CD4-positive, CD25-positive, alpha-beta regulatory T cell (primary cell): ENCODE measurements around the gene TSEN34. TPM values are rescaled to one million over a fixed set of nuclear protein-coding genes. Genes with fewer than 3 reads are reported as not detected.

Experiments used
- ATAC-seq, 2 donors: fragments of 150-1000 bp; cut with Tn5 transposase; one replicate each; pipeline ENCODE4 v1.10.0; 2021; ENCODE audit warnings: low read depth in 2 of 2, moderate number of reproducible peaks in 2 of 2, moderate library complexity in 1 of 2
- DNase-seq, 3 donors: peaks; one replicate each; pipeline versions ENCODE4 v3.0.0 to v3.0.0-alpha.2; 2012 to 2022; ENCODE audit warnings: mixed read lengths in 1 of 3
- H3K27ac ChIP-seq: one replicate; pipeline ENCODE4 v1.7.0; 2013; ENCODE audit warnings: mild to moderate bottlenecking, low read length; ENCODE audit not compliant: insufficient read depth, poor library complexity, severe bottlenecking
- H3K27me3 ChIP-seq: one replicate; pipeline ENCODE4 v1.7.0; 2013; ENCODE audit warnings: low read length; ENCODE audit not compliant: control insufficient read depth, insufficient read depth
- H3K36me3 ChIP-seq: one replicate; pipeline ENCODE4 v1.7.0; 2013; ENCODE audit warnings: mild to moderate bottlenecking, low read length, moderate library complexity; ENCODE audit not compliant: control insufficient read depth, insufficient read depth
- H3K4me1 ChIP-seq: 2 replicates; pipeline ENCODE4 v1.7.0; 2013; ENCODE audit warnings: mild to moderate bottlenecking, low read length; ENCODE audit not compliant: insufficient read depth, control insufficient read depth, poor library complexity, severe bottlenecking
- H3K4me3 ChIP-seq: one replicate; pipeline ENCODE4 v1.7.0; 2013; ENCODE audit warnings: low read depth, mild to moderate bottlenecking, low read length, moderate library complexity
- H3K9me3 ChIP-seq, 2 experiments: 1 replicate in 1 of 2; 2 replicates in 1 of 2; pipeline ENCODE4 v1.7.0; 2013; ENCODE audit warnings: low read length in 2 of 2, mild to moderate bottlenecking in 1 of 2, moderate library complexity in 1 of 2; ENCODE audit not compliant: control insufficient read depth in 2 of 2
- H3K27ac Mint-ChIP-seq, 3 donors: one replicate each; pipeline ENCODE4 v1.8.0; 2020 to 2022; ENCODE audit warnings: mild to moderate bottlenecking in 3 of 3, mixed read lengths in 3 of 3, moderate library complexity in 2 of 3
- H3K27me3 Mint-ChIP-seq: one replicate; pipeline ENCODE4 v1.8.0; 2022; ENCODE audit warnings: mild to moderate bottlenecking, mixed read lengths
- H3K36me3 Mint-ChIP-seq: one replicate; pipeline ENCODE4 v1.8.0; 2020; ENCODE audit warnings: mixed read lengths
- H3K4me1 Mint-ChIP-seq, 4 donors: one replicate each; pipeline ENCODE4 v1.8.0; 2020 to 2022; ENCODE audit warnings: mixed read lengths in 4 of 4, mild to moderate bottlenecking in 1 of 4
- H3K4me3 Mint-ChIP-seq, 4 donors: one replicate each; pipeline ENCODE4 v1.8.0; 2020 to 2022; ENCODE audit warnings: mild to moderate bottlenecking in 4 of 4, mixed read lengths in 4 of 4, moderate library complexity in 3 of 4
- H3K9me3 Mint-ChIP-seq, 7 donors: one replicate each; pipeline ENCODE4 v1.8.0; 2020 to 2022; ENCODE audit warnings: mixed read lengths in 7 of 7, mild to moderate bottlenecking in 3 of 7, moderate library complexity in 2 of 7
- polyA plus RNA-seq, 4 donors: library from polyadenylated mRNA; unstranded; fragments of 300-500 nt; fragmentation: Illumina TruSeq; gene quantifications; one replicate each; pipeline ENCODE4 v1.2.3, GENCODE V29; 2021
- total RNA-seq: library from RNA; stranded (reverse); gene quantifications from one replicate; pipeline ENCODE4 v1.2.3, GENCODE V29; 2022

The TSEN34 gene
- total and polyA plus RNA-seq, 5 donors from 2014 or later = 10.1 to 55.5 (median 44.3) TPM

- DNase-seq = no peak
- Histone ChIP-seq H3K9me3 (no peaks in the 10 kb centered on the region), H3K4me1 (peaks cover 16% of the 10 kb centered on the region), H3K27me3 (no peaks in the 10 kb centered on the region), H3K27ac (no peak overlapping the region), H3K36me3 (no peaks in the 10 kb centered on the region), H3K4me3 (no peak overlapping the region)
- Mint-ChIP-seq H3K9me3 (no peaks in the 10 kb centered on the region), H3K36me3 (peaks cover 12% of the 10 kb centered on the region), H3K27me3 (no peaks in the 10 kb centered on the region), H3K4me1 (peaks cover 0 to 34% (median 16%) of the 10 kb centered on the region in 4 donors), H3K4me3 (peak overlapping the region in 1 of 4 donors; percentile 26), H3K27ac (no peak overlapping the region)
- no peak for ATAC-seq
Observed at GRCh38 chr19:54186351-54186750, 4.8 kb upstream of the TSEN34 start.

GRCh38 chr19:54186934-54187381 lies 4.2 kb upstream of the TSEN34 start:
- Histone ChIP-seq H3K27ac (no peak overlapping the region), H3K9me3 (no peaks in the 10 kb centered on the region), H3K4me1 (peaks cover 22% of the 10 kb centered on the region), H3K36me3 (no peaks in the 10 kb centered on the region), H3K4me3 (no peak overlapping the region), H3K27me3 (no peaks in the 10 kb centered on the region)
- H3K4me1 Mint-ChIP-seq = peaks cover 0 to 39% (median 18%) of the 10 kb centered on the region in 4 donors
- no peaks in the 10 kb centered on the region for H3K9me3 Mint-ChIP-seq
- H3K27ac Mint-ChIP-seq = peak overlapping the region in 1 of 3 donors; percentile 90
- H3K36me3 Mint-ChIP-seq = peaks cover 12% of the 10 kb centered on the region
- no peaks in the 10 kb centered on the region for H3K27me3 Mint-ChIP-seq
- H3K4me3 Mint-ChIP-seq = peak overlapping the region in 3 of 4 donors; percentile 68 to 85 (median 77)
- no peak for DNase-seq
- no peak for ATAC-seq

GRCh38 chr19:54188215-54188871 lies 2.8 kb upstream of the TSEN34 start:
- H3K27ac ChIP-seq = peak overlapping the region; percentile 100
- Mint-ChIP-seq H3K9me3 (no peaks in the 10 kb centered on the region), H3K27me3 (no peaks in the 10 kb centered on the region), H3K4me1 (peaks cover 0 to 53% (median 26%) of the 10 kb centered on the region in 4 donors), H3K4me3 (peak overlapping the region; percentile 76 to 91 (median 81)), H3K27ac (peak overlapping the region; percentile 86 to 93 (median 90)), H3K36me3 (peaks cover 12% of the 10 kb centered on the region)
- DNase-seq (peak in 2 of 3 donors; percentile 52 to 63), ATAC-seq (no peak)
- H3K27me3 ChIP-seq = no peaks in the 10 kb centered on the region
- H3K9me3 ChIP-seq = no peaks in the 10 kb centered on the region
- H3K4me3 ChIP-seq = no peak overlapping the region
- H3K36me3 ChIP-seq = peaks cover 2% of the 10 kb centered on the region
- peaks cover 26% of the 10 kb centered on the region for H3K4me1 ChIP-seq

GRCh38 chr19:54189145-54189734 lies 1.9 kb upstream of the TSEN34 start, which contains the start of gene MBOAT7:
Gene MBOAT7, minus strand, starts transcription at chr19:54189580. Its CDS starts 1,072 bp downstream, at chr19:54188508.
- Mint-ChIP-seq H3K36me3 (peaks cover 6% of the 10 kb centered on the region), H3K27ac (peak within 1 kb of the TSS; percentile 99 to 100 (median 99)), H3K27me3 (no peaks in the 10 kb centered on the region), H3K4me1 (peaks cover 0 to 55% (median 26%) of the 10 kb centered on the region in 4 donors), H3K9me3 (no peaks in the 10 kb centered on the region), H3K4me3 (peak within 1 kb of the TSS; percentile 95 to 97 (median 96))
- DNase-seq (no peak), ATAC-seq (no peak)
- peak within 1 kb of the TSS; percentile 100 for H3K27ac ChIP-seq
- peaks cover 7% of the 10 kb centered on the region for H3K36me3 ChIP-seq
- H3K9me3 ChIP-seq = no peaks in the 10 kb centered on the region
- H3K27me3 ChIP-seq = no peaks in the 10 kb centered on the region
- peak within 1 kb of the TSS; percentile 69 for H3K4me3 ChIP-seq
- peaks cover 26% of the 10 kb centered on the region for H3K4me1 ChIP-seq

GRCh38 chr19:54189735-54190502 lies 1.2 kb upstream of the TSEN34 start:
- Mint-ChIP-seq H3K4me1 (peaks cover 0 to 55% (median 26%) of the 10 kb centered on the region in 4 donors), H3K27ac (peak overlapping the region; percentile 99 to 100 (median 99)), H3K27me3 (no peaks in the 10 kb centered on the region), H3K36me3 (peaks cover 5% of the 10 kb centered on the region), H3K9me3 (no peaks in the 10 kb centered on the region), H3K4me3 (peak overlapping the region; percentile 95 to 97 (median 96))
- H3K27me3 ChIP-seq = no peaks in the 10 kb centered on the region
- no peaks in the 10 kb centered on the region for H3K9me3 ChIP-seq
- H3K27ac ChIP-seq = peak overlapping the region; percentile 100
- H3K4me1 ChIP-seq = peaks cover 26% of the 10 kb centered on the region
- ATAC-seq = peak; percentile 59 to 61
- H3K4me3 ChIP-seq = peak overlapping the region; percentile 69
- DNase-seq = peak; percentile 100
- H3K36me3 ChIP-seq = peaks cover 7% of the 10 kb centered on the region

- peaks cover 7% of the 10 kb centered on the region for H3K36me3 ChIP-seq
- H3K27ac Mint-ChIP-seq = peak overlapping the region; percentile 99 to 100 (median 99)
- ATAC-seq = peak; percentile 64 to 65
- H3K27me3 ChIP-seq = no peaks in the 10 kb centered on the region
- H3K9me3 ChIP-seq = no peaks in the 10 kb centered on the region
- H3K9me3 Mint-ChIP-seq = no peaks in the 10 kb centered on the region
- peaks cover 26% of the 10 kb centered on the region for H3K4me1 ChIP-seq
- peaks cover 0 to 55% (median 26%) of the 10 kb centered on the region in 4 donors for H3K4me1 Mint-ChIP-seq
- H3K27ac ChIP-seq = peak overlapping the region; percentile 100
- peaks cover 10% of the 10 kb centered on the region for H3K36me3 Mint-ChIP-seq
- H3K4me3 ChIP-seq = peak overlapping the region; percentile 59
- peak overlapping the region; percentile 95 to 97 (median 96) for H3K4me3 Mint-ChIP-seq
- peak; percentile 100 for DNase-seq
- H3K27me3 Mint-ChIP-seq = no peaks in the 10 kb centered on the region
Observed at GRCh38 chr19:54190503-54191010, 551 bp upstream of the TSEN34 start.

- peak overlapping the region; percentile 100 for H3K27ac ChIP-seq
- ATAC-seq = no peak
- H3K4me3 Mint-ChIP-seq = peak overlapping the region; percentile 92 to 97 (median 96)
- H3K36me3 ChIP-seq = peaks cover 7% of the 10 kb centered on the region
- H3K27me3 ChIP-seq = no peaks in the 10 kb centered on the region
- no peaks in the 10 kb centered on the region for H3K9me3 Mint-ChIP-seq
- peaks cover 26% of the 10 kb centered on the region for H3K4me1 ChIP-seq
- peaks cover 7% of the 10 kb centered on the region for H3K36me3 Mint-ChIP-seq
- H3K27me3 Mint-ChIP-seq = no peaks in the 10 kb centered on the region
- peak overlapping the region; percentile 58 for H3K4me3 ChIP-seq
- DNase-seq = no peak
- H3K4me1 Mint-ChIP-seq = peaks cover 0 to 48% (median 26%) of the 10 kb centered on the region in 4 donors
- peak overlapping the region; percentile 84 to 93 (median 86) for H3K27ac Mint-ChIP-seq
- no peaks in the 10 kb centered on the region for H3K9me3 ChIP-seq
Observed at GRCh38 chr19:54191811-54192453, 824 bp downstream of the TSEN34 start.
